D721Med (cell line): ENCODE results near the gene RCSD1.

Experiments
- DNase-seq: peaks from one replicate; pipeline ENCODE4 v3.0.0; 2011; ENCODE audit warnings: low spot score; ENCODE audit not compliant: insufficient read length
- FAIRE-seq: peaks from 2 replicates; lab custom pipeline; 2011; peaks lifted over from hg19 to GRCh38; lab: Jason Lieb, UNC
- TF ChIP-seq, protein P1 (sequence below): IDR thresholded peaks from 2 replicates; pipeline ENCODE4 v1.5.1; 2012; ENCODE audit warnings: mild to moderate bottlenecking, control low read depth; ENCODE audit not compliant: insufficient read depth; ENCODE audit errors: missing control alignments

The RCSD1 gene

DNA sequence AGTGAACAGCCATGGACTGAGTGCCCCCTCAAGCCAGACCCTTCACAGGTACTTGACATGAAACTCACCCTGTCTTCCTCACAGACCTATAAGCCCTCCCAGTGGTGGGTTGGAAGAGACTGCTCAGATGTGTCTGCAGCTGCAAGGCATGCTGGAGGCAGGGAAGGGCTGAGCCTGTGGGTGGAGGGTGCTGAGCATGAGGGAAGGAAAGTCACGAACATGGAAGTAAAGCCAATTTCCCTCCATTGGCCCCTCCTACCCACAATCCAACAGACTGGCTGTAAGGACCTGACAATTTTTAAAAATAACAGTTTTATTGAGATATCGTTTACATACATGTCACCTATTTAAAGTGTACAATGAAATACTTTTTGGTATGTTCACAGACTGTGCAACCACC, 44.1 kb downstream of the RCSD1 start:
- no peak for FAIRE-seq
- no peak for DNase-seq
- TF ChIP-seq, protein P1, sequence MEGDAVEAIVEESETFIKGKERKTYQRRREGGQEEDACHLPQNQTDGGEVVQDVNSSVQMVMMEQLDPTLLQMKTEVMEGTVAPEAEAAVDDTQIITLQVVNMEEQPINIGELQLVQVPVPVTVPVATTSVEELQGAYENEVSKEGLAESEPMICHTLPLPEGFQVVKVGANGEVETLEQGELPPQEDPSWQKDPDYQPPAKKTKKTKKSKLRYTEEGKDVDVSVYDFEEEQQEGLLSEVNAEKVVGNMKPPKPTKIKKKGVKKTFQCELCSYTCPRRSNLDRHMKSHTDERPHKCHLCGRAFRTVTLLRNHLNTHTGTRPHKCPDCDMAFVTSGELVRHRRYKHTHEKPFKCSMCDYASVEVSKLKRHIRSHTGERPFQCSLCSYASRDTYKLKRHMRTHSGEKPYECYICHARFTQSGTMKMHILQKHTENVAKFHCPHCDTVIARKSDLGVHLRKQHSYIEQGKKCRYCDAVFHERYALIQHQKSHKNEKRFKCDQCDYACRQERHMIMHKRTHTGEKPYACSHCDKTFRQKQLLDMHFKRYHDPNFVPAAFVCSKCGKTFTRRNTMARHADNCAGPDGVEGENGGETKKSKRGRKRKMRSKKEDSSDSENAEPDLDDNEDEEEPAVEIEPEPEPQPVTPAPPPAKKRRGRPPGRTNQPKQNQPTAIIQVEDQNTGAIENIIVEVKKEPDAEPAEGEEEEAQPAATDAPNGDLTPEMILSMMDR = no peak

DNA sequence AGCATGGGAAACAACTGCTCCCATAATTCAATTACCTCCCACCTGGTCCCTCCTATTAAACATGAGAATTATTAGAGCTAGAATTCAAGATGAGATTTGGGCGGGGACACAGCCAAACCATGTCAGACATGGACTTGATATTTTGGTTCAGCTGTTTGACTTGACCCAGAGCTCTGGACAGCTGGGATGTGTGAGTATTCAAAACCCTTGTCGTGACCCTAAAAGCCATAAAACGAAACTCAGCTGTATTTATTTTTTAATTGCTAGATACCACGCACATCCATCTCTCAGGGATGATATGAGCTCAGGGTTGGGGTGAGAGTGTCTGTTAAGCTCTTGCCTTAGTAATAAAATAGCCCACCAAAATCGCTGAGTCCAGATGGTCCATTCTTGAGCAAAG, 45.4 kb downstream of the RCSD1 start:
- TF ChIP-seq, protein P1 = no peak
- no peak for DNase-seq

DNA sequence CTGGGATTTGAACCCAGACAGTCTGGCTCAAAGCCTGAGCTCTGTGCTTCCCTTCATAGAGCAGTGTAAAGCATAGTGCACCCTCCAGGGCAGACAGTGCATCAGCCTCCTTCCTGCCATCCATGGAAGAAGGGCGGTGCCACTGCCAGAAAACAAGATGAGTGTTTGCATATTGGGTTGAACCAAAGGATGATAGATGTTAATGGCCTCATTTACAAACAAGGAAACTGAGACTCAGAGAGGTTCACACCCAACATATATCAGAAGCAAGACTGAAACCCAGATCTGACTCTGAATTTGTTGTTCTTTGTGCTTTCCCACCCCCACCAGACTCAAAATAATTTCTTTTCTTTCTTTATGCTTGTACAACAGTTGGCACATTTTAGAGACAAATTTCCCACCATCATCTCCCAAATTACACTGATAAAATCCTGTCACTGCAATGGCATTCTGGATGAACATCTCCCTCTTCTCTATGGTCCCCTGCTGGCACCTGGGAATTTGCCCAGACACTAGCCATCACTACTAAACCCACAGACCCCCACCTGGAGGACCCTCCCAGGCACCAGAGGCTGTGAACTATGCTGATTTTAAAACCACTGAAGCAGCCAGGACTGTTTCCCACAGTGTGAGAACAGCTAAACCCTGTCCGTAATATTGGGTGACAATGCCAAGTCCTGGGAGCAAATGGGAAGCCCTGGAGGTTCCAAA, 46.3 kb downstream of the RCSD1 start:
- TF ChIP-seq, protein P1 = no peak
- FAIRE-seq = no peak
- DNase-seq = no peak

More for the DNA sequence above, 45.4 kb downstream of the RCSD1 start:
- FAIRE-seq = no peak

DNA sequence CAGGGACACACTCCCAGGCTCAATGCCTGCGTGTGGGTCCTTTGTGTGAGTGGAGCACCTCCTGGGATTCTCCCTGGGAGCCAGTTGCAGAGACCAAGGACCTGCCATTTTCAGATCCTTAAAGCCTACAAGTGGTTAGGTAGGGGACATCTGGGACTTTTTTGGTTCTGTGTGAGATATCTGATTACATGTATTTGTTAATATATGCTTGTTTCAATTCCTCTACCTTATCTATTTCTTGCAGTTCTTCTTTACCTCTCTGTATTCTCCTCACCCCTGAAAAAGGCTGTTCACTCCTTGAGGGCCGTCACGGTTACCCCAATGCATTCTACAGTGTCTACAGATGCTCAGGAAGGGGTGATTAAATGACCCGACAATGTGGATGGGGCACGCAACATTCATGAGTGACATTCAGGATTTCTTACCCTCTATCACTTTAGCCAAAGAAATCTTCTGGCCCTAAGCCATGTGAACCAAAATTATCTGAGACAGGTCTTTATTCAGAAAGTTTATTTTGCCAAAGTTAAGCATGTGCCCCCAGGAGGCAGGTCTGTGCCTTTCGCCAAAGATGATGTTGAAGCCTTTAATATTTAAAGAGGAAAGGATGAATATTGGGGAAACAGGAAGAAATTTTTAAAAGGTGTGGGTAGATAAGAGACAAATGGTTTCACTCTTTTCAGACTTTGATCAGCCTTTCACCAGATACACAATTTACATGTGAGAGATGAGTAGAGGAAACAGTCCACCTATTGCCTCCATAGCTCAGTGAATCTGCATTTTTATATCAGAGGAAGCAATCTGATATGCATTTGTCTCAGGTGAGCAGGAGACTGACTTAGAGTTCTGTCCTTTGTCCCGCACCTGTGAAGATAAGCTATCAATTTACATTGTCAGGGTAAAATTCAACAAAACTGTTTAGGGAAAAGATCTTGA, 47.1 kb downstream of the RCSD1 start:
- TF ChIP-seq, protein P1 = no peak
- no peak for FAIRE-seq

DNA sequence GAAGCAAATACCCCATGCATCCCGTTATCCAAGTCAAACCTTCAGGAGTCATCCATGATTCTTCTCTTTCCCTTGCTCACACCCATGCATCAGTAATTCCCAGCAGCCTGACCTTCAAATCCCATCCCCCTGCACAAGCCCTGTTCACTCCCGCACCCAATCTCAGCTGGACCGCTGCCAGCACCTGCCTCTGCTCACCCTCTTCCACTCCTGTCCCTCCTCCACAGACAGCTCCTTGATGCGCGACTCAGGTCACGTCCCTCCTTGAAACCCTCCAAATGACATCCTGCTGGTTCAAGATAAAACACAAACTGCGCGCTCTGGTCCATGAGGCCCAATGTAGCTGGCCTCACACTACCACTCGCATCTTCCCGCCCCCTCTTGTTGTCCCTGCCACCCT, 48.4 kb downstream of the RCSD1 start:
- no peak for FAIRE-seq
- no peak for DNase-seq
- TF ChIP-seq, protein P1 = no peak

More for the DNA sequence above, 47.1 kb downstream of the RCSD1 start:
- DNase-seq = no peak

DNA sequence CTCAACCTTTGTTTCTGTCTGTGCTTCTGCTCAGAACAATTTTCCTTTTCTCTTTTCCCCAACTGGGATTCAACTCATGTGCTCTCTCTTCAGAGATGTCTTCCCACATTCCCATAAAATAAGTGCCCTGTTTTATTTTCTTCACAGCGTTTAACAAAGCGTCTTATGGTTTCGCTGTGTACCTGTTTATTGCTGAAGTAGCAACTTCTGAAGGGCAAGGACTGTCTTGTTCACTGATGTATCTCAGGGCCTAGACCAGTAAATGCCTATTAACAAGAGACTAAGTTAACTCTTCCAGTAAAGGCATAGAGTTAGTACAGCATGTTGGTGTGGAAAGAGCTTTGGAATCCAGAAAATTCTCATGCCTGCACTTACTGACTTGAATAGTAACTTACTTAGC, 48.8 kb downstream of the RCSD1 start:
- TF ChIP-seq, protein P1 = no peak
- DNase-seq = no peak
- no peak for FAIRE-seq
